CD14-positive monocyte (primary cell): ENCODE measurements around the gene TRIM9. TPM values are rescaled to one million over a fixed set of nuclear protein-coding genes. Genes with fewer than 3 reads are reported as not detected.

ENCODE experiments used
- DNase-seq, 3 donors: peaks; one replicate each; pipeline ENCODE4 v3.0.0-alpha.2; 2011 to 2022
- H2AFZ ChIP-seq: 2 replicates; pipeline ENCODE4 v1.6.0; 2012; ENCODE audit warnings: mild to moderate bottlenecking, low read depth, low read length, inconsistent platforms; ENCODE audit not compliant: insufficient read depth, poor library complexity, severe bottlenecking
- H3K27ac ChIP-seq, 2 donors: 1 replicate in 1 of 2; 2 replicates in 1 of 2; pipeline ENCODE4 v1.5.1; 2012 to 2013; ENCODE audit warnings: low read length in 2 of 2, control low read depth in 1 of 2, inconsistent platforms in 1 of 2, low read depth in 1 of 2, mild to moderate bottlenecking in 1 of 2
- H3K27me3 ChIP-seq, 2 donors: one replicate each; pipeline versions ENCODE4 v1.6.0 to v1.6.1; 2011 to 2013; ENCODE audit warnings: low read length in 2 of 2; ENCODE audit not compliant: control insufficient read depth in 2 of 2, insufficient read depth in 2 of 2
- H3K36me3 ChIP-seq, 2 donors: replicated peaks in 1 of 2; 1 replicate in 1 of 2; 2 replicates in 1 of 2; pipeline versions ENCODE4 v1.5.1 to v1.6.1; 2012 to 2013; ENCODE audit warnings: low read length in 2 of 2, control low read depth in 1 of 2, inconsistent platforms in 1 of 2, mild to moderate bottlenecking in 1 of 2; ENCODE audit not compliant: insufficient read depth in 2 of 2, control insufficient read depth in 1 of 2
- H3K4me1 ChIP-seq, 2 donors: 1 replicate in 1 of 2; 2 replicates in 1 of 2; pipeline versions ENCODE4 v1.5.1 to v1.6.1; 2012 to 2013; ENCODE audit warnings: low read length in 2 of 2, control low read depth in 1 of 2, inconsistent platforms in 1 of 2, mild to moderate bottlenecking in 1 of 2, moderate library complexity in 1 of 2; ENCODE audit not compliant: insufficient read depth in 2 of 2, control insufficient read depth in 1 of 2
- H3K4me2 ChIP-seq: replicated peaks from 2 replicates; pipeline ENCODE3; 2012; ENCODE audit warnings: low read length, moderate library complexity, mild to moderate bottlenecking; ENCODE audit not compliant: poor library complexity, severe bottlenecking; ENCODE audit errors: extremely low read depth
- H3K4me3 ChIP-seq, 3 experiments: fragments of 200-600 bp in 1 of 3; sonication (generic) in 1 of 3; replicated peaks in 1 of 3; 1 replicate in 2 of 3; 2 replicates in 1 of 3; pipeline ENCODE4 v1.5.1; 2011 to 2013; ENCODE audit warnings: low read length in 3 of 3, mild to moderate bottlenecking in 3 of 3, control low read depth in 2 of 3, low read depth in 2 of 3, inconsistent platforms in 1 of 3, moderate library complexity in 1 of 3
- H3K79me2 ChIP-seq: 2 replicates; pipeline ENCODE4 v1.6.0; 2012; ENCODE audit warnings: mild to moderate bottlenecking, control low read depth, inconsistent platforms, low read length, moderate library complexity; ENCODE audit not compliant: insufficient read depth
- H3K9ac ChIP-seq: 2 replicates; pipeline ENCODE4 v1.6.0; 2017; ENCODE audit warnings: low read length, mild to moderate bottlenecking; ENCODE audit not compliant: insufficient read depth, poor library complexity, severe bottlenecking
- H3K9me3 ChIP-seq, 2 donors: replicated peaks in 1 of 2; 1 replicate in 1 of 2; 2 replicates in 1 of 2; pipeline versions ENCODE4 v1.5.1 to v1.6.1; 2012 to 2013; ENCODE audit warnings: low read length in 2 of 2, control low read depth in 1 of 2; ENCODE audit not compliant: control insufficient read depth in 1 of 2, insufficient read depth in 1 of 2
- H4K20me1 ChIP-seq: 2 replicates; pipeline ENCODE4 v1.6.0; 2012; ENCODE audit warnings: mild to moderate bottlenecking, low read length, control low read depth, moderate library complexity; ENCODE audit not compliant: insufficient read depth
- H3K27ac Mint-ChIP-seq, 7 donors: one replicate each; pipeline ENCODE4 v1.8.0; 2020; ENCODE audit warnings: mild to moderate bottlenecking in 7 of 7, mixed read lengths in 7 of 7, moderate library complexity in 6 of 7, inconsistent platforms in 2 of 7
- H3K27me3 Mint-ChIP-seq, 3 donors: one replicate each; pipeline ENCODE4 v1.8.0; 2021 to 2022; ENCODE audit warnings: low read depth in 3 of 3, mild to moderate bottlenecking in 3 of 3, mixed read lengths in 3 of 3, moderate library complexity in 3 of 3, inconsistent platforms in 1 of 3
- H3K36me3 Mint-ChIP-seq, 2 donors: one replicate each; pipeline ENCODE4 v1.8.0; 2020; ENCODE audit warnings: mixed read lengths in 2 of 2, inconsistent platforms in 1 of 2, mild to moderate bottlenecking in 1 of 2
- H3K4me1 Mint-ChIP-seq: one replicate; pipeline ENCODE4 v1.8.0; 2020; ENCODE audit warnings: mild to moderate bottlenecking, mixed read lengths
- H3K4me3 Mint-ChIP-seq, 2 donors: one replicate each; pipeline ENCODE4 v1.8.0; 2020; ENCODE audit warnings: mild to moderate bottlenecking in 2 of 2, mixed read lengths in 2 of 2, moderate library complexity in 1 of 2
- H3K9me3 Mint-ChIP-seq, 7 donors: one replicate each; pipeline ENCODE4 v1.8.0; 2020 to 2022; ENCODE audit warnings: mixed read lengths in 7 of 7, mild to moderate bottlenecking in 6 of 7, moderate library complexity in 6 of 7, inconsistent platforms in 2 of 7
- WGBS: methylation state at CpG from one replicate; pipeline ENCODE4 v1.1.5; 2013; ENCODE audit warnings: missing lambda C conversion rate; ENCODE audit not compliant: insufficient coverage; 5-methylcytosine and 5-hydroxymethylcytosine counted together
- intact Hi-C, 2 donors: fragments of 100-400 bp; cut with micrococcal nuclease; formaldehyde crosslinking; loops; one replicate each; pipeline versions ENCODE4 v1.15.0 to v1.15.1; 2023
- polyA plus RNA-seq, 3 donors: library from polyadenylated mRNA; depleted of rRNA in 1 of 3; unstranded in 2 of 3; stranded (reverse) in 1 of 3; fragments of 300-500 nt in 2 of 3; fragments of >200 nt in 1 of 3; fragmentation: Illumina TruSeq in 2 of 3; gene quantifications; 1 replicate in 2 of 3; 2 replicates in 1 of 3; pipeline ENCODE4 v1.2.3, GENCODE V29; 2012 to 2021
- TF ChIP-seq, protein P1 (sequence below): fragments of 200-600 bp; IDR thresholded peaks from one replicate; pipeline ENCODE4 v1.8.0; 2022; ENCODE audit warnings: antibody characterized with exemption, mild to moderate bottlenecking

TRIM9 gene
- polyA plus RNA-seq, 3 donors: 0.01 TPM; not detected in 2

DNA sequence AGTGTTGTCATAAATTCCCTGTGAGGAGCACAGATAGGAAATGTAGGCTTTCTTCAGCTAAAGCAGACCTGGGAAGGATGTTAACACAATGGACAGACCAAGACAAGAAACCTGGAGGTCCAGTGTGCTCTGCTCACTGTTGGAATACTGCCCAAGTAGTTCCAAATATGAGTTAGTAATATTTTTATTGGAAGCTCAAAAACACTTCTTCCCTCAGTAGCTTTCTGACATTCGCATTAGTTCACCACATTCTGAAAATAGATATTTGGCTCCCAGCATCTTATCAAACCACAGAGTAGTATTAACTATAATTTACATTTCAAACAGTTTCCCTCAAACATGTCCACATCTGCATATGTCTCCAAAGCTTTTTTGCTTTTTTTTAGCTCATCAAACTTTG lies 75.8 kb downstream of the TRIM9 start:
- H3K9ac ChIP-seq: no peak overlapping the region
- H3K27ac ChIP-seq: no peak overlapping the region
- H3K4me1 Mint-ChIP-seq: peaks cover 2% of the 10 kb centered on the region
- no peak overlapping the region for H2AFZ ChIP-seq
- H3K9me3 Mint-ChIP-seq: peaks cover 0 to 6% (median 2%) of the 10 kb centered on the region in 7 donors
- no peaks in the 10 kb centered on the region for H3K79me2 ChIP-seq
- TF ChIP-seq, protein P1, sequence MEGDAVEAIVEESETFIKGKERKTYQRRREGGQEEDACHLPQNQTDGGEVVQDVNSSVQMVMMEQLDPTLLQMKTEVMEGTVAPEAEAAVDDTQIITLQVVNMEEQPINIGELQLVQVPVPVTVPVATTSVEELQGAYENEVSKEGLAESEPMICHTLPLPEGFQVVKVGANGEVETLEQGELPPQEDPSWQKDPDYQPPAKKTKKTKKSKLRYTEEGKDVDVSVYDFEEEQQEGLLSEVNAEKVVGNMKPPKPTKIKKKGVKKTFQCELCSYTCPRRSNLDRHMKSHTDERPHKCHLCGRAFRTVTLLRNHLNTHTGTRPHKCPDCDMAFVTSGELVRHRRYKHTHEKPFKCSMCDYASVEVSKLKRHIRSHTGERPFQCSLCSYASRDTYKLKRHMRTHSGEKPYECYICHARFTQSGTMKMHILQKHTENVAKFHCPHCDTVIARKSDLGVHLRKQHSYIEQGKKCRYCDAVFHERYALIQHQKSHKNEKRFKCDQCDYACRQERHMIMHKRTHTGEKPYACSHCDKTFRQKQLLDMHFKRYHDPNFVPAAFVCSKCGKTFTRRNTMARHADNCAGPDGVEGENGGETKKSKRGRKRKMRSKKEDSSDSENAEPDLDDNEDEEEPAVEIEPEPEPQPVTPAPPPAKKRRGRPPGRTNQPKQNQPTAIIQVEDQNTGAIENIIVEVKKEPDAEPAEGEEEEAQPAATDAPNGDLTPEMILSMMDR: no peak
- no peaks in the 10 kb centered on the region for H3K36me3 ChIP-seq
- H3K4me3 ChIP-seq: no peak overlapping the region
- H3K9me3 ChIP-seq: no peaks in the 10 kb centered on the region
- H3K4me3 Mint-ChIP-seq: no peak overlapping the region
- no peaks in the 10 kb centered on the region for H4K20me1 ChIP-seq
- peaks cover 0 to 4% (median 0%) of the 10 kb centered on the region in 3 donors for H3K27me3 Mint-ChIP-seq
- no peak for DNase-seq
- no peaks in the 10 kb centered on the region for H3K27me3 ChIP-seq
- no peak overlapping the region for H3K27ac Mint-ChIP-seq
- no peaks in the 10 kb centered on the region for H3K36me3 Mint-ChIP-seq
- no peaks in the 10 kb centered on the region for H3K4me1 ChIP-seq
- no peak overlapping the region for H3K4me2 ChIP-seq
- intact Hi-C loops: no loop called here
- 75% methylated on average over 1 of the region's 1 CpG for WGBS

DNA sequence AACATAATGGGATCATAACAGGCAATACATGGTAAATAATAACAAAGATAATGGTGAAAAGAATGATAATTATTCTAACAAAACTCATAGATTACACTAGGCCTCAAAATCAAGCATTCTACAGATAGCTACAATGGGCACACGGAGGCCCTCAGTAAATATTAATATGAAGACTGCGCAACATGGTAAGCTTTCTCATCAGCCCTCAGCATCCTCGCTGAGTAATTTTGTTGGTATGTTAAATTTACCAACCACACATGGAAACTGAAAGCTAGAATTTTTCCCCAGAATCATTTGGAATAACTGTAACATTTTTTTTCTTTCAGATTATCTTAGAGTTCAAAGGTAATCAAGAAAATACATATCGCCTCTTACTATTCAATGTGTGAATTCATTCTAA lies 76.4 kb downstream of the TRIM9 start:
- no peak overlapping the region for H3K4me3 ChIP-seq
- no peak overlapping the region for H3K9ac ChIP-seq
- no peaks in the 10 kb centered on the region for H3K27me3 ChIP-seq
- Mint-ChIP-seq H3K27me3 (peaks cover 0 to 4% (median 0%) of the 10 kb centered on the region in 3 donors), H3K4me3 (no peak overlapping the region), H3K4me1 (peaks cover 2% of the 10 kb centered on the region), H3K36me3 (no peaks in the 10 kb centered on the region), H3K27ac (no peak overlapping the region), H3K9me3 (peaks cover 0 to 6% (median 2%) of the 10 kb centered on the region in 7 donors)
- intact Hi-C loops: no loop called here
- no peak for DNase-seq
- no peaks in the 10 kb centered on the region for H3K36me3 ChIP-seq
- H2AFZ ChIP-seq: no peak overlapping the region
- H3K9me3 ChIP-seq: no peaks in the 10 kb centered on the region
- H4K20me1 ChIP-seq: no peaks in the 10 kb centered on the region
- H3K4me2 ChIP-seq: no peak overlapping the region
- no peak overlapping the region for H3K27ac ChIP-seq
- whole genome bisulfite sequencing: no CpG with 5 or more reads among the region's 4 CpGs
- no peaks in the 10 kb centered on the region for H3K4me1 ChIP-seq
- TF ChIP-seq, protein P1: no peak
- no peaks in the 10 kb centered on the region for H3K79me2 ChIP-seq
